Right atrium auricular region (tissue), 2 donors: ENCODE measurements around the gene DRG1. TPM values are rescaled to one million over a fixed set of nuclear protein-coding genes. Genes with fewer than 3 reads are reported as not detected.
"Not testable (repeated sequence)": the region's sequence is repeated elsewhere in the genome, so short reads cannot be mapped to it uniquely, and the experiment has no call there.

Source experiments
- DNase-seq: peaks from one replicate; pipeline ENCODE4 v3.0.0-alpha.2; 2019; ENCODE audit warnings: low spot score
- H3K27ac ChIP-seq, 2 donors: fragments of 200-600 bp; sonication (generic); 1 replicate in 1 of 2; 2 replicates in 1 of 2; pipeline ENCODE4 v1.5.1; 2016 to 2019
- H3K27me3 ChIP-seq, 2 donors: fragments of 200-600 bp; sonication (generic); one replicate each; pipeline versions ENCODE4 v1.5.1 to v1.6.0; 2017 to 2019
- H3K36me3 ChIP-seq: fragments of 200-600 bp; sonication (generic); one replicate; pipeline ENCODE4 v1.5.1; 2016
- H3K4me1 ChIP-seq, 2 donors: fragments of 200-600 bp; sonication (generic); one replicate each; pipeline versions ENCODE4 v1.5.1 to v1.6.0; 2017 to 2019
- H3K4me3 ChIP-seq, 2 donors: fragments of 200-600 bp; sonication (generic); 1 replicate in 1 of 2; 2 replicates in 1 of 2; pipeline ENCODE4 v1.5.1; 2017 to 2019; ENCODE audit warnings: mild to moderate bottlenecking in 1 of 2, moderate library complexity in 1 of 2
- H3K9me3 ChIP-seq, 2 donors: fragments of 200-600 bp; sonication (generic); one replicate each; pipeline ENCODE4 v1.5.1; 2019
- CTCF ChIP-seq, 2 donors: fragments of 200-600 bp; sonication (generic); IDR thresholded peaks; one replicate each; pipeline ENCODE4 v1.5.1; 2019; ENCODE audit warnings: antibody characterized with exemption in 2 of 2
- total RNA-seq, 2 donors: library from RNA; depleted of rRNA; stranded (reverse); fragments of >200 nt; gene quantifications; one replicate each; pipeline ENCODE4 v1.1.0, GENCODE V29; 2016

Gene DRG1
- total RNA-seq, 2 donors from 2014 or later: 63.6 to 95.7 TPM

- Histone ChIP-seq H3K27me3 (no peaks in the 10 kb centered on the region), H3K9me3 (no peaks in the 10 kb centered on the region)
- TF ChIP-seq CTCF (IDR thresholded peaks at IDR 0.05): no peak
Measured at GRCh38 chr22:31361743-31362142, 37.7 kb upstream of the DRG1 start.

GRCh38 chr22:31363885-31364465, 35.4 kb upstream of the DRG1 start:
- Histone ChIP-seq H3K27ac (no peak overlapping the region), H3K4me1 (no peaks in the 10 kb centered on the region), H3K4me3 (no peak overlapping the region), H3K27me3 (no peaks in the 10 kb centered on the region), H3K9me3 (no peaks in the 10 kb centered on the region), H3K36me3 (no peaks in the 10 kb centered on the region)
- no peak for DNase-seq
- TF ChIP-seq CTCF (IDR thresholded peaks at IDR 0.05): no peak

More at GRCh38 chr22:31361743-31362142, 37.7 kb upstream of the DRG1 start:
- H3K27ac ChIP-seq: no peak overlapping the region
- no peaks in the 10 kb centered on the region for H3K36me3 ChIP-seq
- no peak for DNase-seq
- no peak overlapping the region for H3K4me3 ChIP-seq
- no peaks in the 10 kb centered on the region for H3K4me1 ChIP-seq

GRCh38 chr22:31367426-31367825, 32.0 kb upstream of the DRG1 start:
- TF ChIP-seq CTCF (IDR thresholded peaks at IDR 0.05): no peak
- no peaks in the 10 kb centered on the region for H3K36me3 ChIP-seq
- H3K27me3 ChIP-seq: no peaks in the 10 kb centered on the region
- no peak overlapping the region for H3K4me3 ChIP-seq
- no peaks in the 10 kb centered on the region for H3K4me1 ChIP-seq
- H3K9me3 ChIP-seq: no peaks in the 10 kb centered on the region
- no peak for DNase-seq
- H3K27ac ChIP-seq: no peak overlapping the region

- no peak for TF ChIP-seq CTCF (IDR thresholded peaks at IDR 0.05)
- H3K27ac ChIP-seq: no peak overlapping the region
- H3K27me3 ChIP-seq: no peaks in the 10 kb centered on the region
- H3K4me3 ChIP-seq: no peak overlapping the region
- H3K36me3 ChIP-seq: no peaks in the 10 kb centered on the region
- no peaks in the 10 kb centered on the region for H3K4me1 ChIP-seq
- no peak for DNase-seq
- H3K9me3 ChIP-seq: no peaks in the 10 kb centered on the region
Measured at GRCh38 chr22:31377612-31378011, 21.8 kb upstream of the DRG1 start.

GRCh38 chr22:31378123-31378522, 21.3 kb upstream of the DRG1 start:
- no peaks in the 10 kb centered on the region for H3K4me1 ChIP-seq
- H3K27ac ChIP-seq: no peak overlapping the region
- no peak overlapping the region for H3K4me3 ChIP-seq
- no peaks in the 10 kb centered on the region for H3K9me3 ChIP-seq
- no peak for TF ChIP-seq CTCF (IDR thresholded peaks at IDR 0.05)
- DNase-seq: no peak
- no peaks in the 10 kb centered on the region for H3K36me3 ChIP-seq
- H3K27me3 ChIP-seq: no peaks in the 10 kb centered on the region

DNA sequence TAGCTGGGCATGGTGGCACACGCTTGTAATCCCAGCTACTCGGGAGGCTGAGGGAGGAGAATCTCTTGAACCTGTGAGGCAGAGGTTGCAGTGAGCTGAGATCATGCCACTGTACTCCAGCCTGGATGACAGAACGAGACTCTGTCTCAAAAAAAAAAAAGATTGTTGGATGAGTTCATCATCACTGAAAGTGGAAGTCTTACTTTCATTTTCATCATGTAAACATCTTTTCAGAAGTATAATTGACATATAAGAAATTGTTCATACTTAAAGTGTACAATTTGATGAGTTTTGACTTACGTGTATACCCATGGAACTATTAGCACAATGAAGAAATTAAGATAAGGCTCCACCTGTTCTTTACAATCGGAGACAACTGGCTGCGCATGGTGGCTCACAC, 20.8 kb upstream of the DRG1 start:
- not testable (repeated sequence) for H3K9me3 ChIP-seq, H3K27ac ChIP-seq, H3K4me1 ChIP-seq, DNase-seq, H3K36me3 ChIP-seq, H3K4me3 ChIP-seq, H3K27me3 ChIP-seq
